SIG-M5 (cell line): ENCODE data around the gene KDELR3.

Experiments used
- DNase-seq: peaks from one replicate; lab custom pipeline; 2025; lab: John Stamatoyannopoulos, UW

KDELR3 gene

DNA sequence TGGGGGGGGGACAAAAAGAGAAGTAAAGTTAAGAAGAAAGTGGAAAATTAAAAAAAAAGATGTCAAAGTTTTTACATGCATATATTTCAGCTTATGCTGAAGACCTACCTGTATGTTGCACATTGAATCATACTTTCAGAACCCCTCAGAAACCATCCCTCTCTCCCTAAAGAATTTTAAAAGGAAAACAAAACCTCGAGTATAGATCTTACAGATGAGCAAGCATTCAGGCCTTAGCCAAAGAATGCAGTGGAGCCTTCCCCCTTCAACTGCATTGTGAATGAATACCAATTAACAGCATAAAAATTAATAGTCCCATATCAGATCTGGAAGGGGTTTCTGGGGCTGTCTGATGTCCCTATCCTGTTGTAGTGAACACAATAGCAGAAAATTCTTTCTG, 16.3 kb downstream of the KDELR3 start:
- no peak for DNase-seq

DNA sequence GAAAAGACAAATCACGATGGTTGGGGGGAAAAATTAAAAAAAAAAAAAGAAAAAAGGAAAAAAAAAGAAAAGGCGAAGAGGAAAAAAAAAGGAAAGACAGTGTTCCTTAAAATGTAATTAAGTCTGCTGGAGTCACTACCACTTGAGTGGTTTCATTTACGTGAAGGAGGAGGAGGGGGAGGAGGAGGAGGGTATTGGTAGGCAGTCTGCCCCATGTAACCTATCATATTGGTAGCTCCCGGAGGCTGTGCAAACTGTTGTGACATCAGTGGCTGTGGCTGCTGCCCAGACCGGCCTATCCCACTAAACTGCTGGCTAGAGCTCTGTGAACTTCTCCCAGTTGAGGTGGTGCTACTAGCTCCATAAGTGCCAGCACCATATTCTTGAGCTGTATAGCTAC, 17.9 kb downstream of the KDELR3 start:
- no peak for DNase-seq

GRCh38 chr22:38487946-38488345, 20.1 kb downstream of the KDELR3 start:
- no peak for DNase-seq

DNA sequence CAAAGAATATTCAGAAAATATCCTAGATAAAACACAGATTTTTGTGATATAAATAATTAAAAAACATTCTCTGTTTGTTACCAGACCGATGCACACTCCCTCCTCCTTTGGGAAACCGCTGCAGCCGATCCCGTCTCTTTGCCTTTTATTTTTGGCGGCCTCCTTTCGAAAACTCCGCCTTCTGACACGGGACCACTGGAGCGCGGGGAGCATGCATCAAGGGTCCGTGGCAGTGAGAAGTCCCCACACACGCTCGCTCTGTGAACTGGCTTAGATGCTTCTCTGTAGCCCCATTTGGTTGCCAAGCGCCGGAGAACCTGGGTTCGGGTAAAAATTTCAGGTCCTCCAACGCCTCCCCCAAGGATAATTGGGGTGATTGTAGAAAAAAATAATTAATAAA, 21.2 kb downstream of the KDELR3 start:
- DNase-seq, result no peak

DNA sequence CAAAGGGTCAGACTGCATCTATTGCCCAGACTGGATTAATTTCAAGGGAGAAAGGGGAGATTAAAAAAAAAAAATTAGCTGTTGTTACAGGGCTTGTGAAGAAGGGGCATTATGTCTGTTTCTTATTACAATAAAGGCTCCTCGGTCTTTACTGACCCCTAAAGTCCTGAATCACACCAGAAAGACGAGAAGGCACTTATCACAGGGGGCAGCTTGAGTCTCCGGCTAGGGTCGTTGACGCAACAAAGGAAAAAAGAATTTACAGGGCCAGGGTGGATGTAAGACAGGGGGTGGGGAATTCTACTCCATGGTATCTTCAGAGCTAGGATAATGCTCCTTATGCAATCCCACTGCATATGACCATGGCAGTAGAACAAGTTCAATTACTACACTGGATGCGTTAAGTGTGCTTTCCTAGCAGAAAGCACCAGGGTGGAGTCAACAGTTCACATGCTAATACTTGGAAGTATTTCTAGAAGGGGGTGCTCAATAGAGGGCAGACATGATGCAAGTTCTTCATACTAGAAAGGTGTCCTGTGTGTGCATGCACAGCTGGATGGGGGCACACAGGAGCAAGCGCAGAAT, 21.8 kb downstream of the KDELR3 start:
- no peak for DNase-seq

DNA sequence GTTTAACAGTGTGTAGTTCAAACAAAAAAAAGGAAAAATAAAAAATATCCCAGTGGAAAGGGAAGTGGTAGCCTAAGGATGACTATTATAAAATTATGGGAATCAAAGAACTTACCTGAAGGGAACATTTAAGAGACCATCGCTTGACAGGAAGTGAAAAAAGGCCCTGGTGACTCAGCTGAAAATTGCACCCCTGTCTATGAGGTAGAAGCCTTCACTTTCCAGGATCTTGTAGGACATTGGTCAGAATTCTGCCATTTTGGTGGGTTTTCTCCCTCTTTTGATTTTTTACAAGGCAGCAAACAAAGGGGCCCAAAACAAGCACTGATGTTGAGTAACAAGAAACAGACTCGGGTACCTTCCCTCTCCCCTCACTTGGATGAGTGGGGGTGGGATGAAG, 22.6 kb downstream of the KDELR3 start:
- no peak for DNase-seq

DNA sequence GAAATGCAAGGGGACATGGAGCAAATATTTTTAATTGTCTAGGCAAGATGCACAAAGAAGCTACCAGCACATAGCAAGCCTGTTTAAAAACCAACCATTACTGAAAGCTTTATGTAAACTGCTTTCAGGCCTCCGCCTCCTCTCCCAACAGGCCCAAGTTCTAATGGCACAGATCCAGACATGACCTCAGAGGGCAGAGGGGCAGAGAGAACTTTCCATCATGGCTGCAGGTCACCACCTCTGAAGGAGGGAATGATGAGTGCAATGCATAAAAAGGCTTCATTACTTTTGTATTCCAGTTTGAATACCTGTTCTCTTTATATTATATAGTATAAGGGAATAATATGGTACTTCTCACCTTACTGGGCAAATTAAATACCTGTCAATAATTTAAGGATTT, 23.0 kb downstream of the KDELR3 start:
- DNase-seq, result no peak

DNA sequence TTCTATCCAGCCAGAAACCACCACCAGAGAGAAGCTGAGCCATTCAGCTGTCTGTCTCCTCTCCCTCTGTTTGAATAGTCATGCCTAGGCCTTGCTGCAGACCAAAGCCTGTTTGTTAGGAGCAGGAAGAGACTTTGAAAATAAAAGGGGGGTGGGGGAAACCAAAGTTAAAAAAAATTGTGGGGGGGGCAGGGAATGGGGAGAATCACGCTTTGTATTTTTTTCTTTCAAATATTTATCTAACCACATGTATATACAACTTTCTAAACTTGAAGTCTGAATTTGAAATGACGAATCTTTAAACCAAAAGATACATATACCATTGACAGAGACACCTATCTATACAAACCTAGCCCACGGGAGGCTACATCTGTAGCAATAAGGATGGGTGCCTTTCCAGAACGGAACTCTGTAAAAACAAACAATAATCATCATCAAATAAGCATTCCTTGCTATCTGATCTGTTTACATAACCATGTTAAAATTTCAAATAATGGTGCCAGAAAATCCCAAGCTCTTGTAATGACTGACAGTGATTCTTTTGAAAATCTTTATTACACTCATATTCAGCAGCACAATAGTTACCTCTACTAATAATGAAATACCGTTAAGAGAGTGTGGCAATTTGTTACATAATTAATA, 23.9 kb downstream of the KDELR3 start:
- no peak for DNase-seq

GRCh38 chr22:38494498-38494897, 26.6 kb downstream of the KDELR3 start:
- no peak for DNase-seq

DNA sequence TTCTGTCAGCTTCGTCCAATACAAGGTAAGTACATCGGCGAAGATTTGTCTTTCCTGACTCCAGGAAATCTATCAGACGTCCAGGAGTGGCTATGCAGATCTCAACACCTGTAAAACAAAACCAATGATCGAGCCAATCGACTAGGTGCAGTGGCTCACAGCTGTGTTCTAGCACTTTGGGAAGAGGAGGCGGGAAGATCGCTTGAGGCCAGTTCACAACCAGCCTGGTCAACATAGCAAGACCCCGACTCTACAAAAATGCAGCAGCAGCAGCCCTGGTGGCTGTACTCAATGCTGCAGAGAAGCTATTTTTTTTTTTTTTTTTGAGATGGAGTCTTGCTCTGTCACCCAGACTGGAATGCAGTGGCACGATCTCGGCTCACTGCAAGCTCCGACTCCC, 27.0 kb downstream of the KDELR3 start:
- no peak for DNase-seq

GRCh38 chr22:38497869-38498268, 30.0 kb downstream of the KDELR3 start:
- DNase-seq, result no peak

- no peak for DNase-seq
These were observed 34.1 kb downstream of the KDELR3 start for GRCh38 chr22:38501797-38502672.

DNA sequence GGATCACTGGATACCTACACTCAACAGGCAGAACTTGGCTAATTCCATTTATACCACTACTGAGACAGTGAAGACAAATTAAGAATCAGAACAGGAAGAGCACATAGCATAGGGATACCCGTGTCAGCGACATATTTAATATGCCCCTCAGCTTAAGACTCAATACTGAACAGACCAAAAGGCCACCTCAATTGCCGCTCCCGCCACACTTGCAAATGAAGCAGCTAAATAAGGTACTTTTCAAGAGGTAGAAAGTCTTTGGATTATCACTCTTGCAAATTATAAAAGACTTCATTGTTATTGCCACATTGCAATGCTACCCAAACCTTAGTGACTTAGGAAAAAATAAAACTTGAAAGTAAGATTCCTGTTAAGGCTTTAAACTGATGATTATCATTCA, 35.1 kb downstream of the KDELR3 start:
- no peak for DNase-seq

- no peak for DNase-seq
These were observed 37.0 kb downstream of the KDELR3 start for GRCh38 chr22:38504731-38505540.

DNA sequence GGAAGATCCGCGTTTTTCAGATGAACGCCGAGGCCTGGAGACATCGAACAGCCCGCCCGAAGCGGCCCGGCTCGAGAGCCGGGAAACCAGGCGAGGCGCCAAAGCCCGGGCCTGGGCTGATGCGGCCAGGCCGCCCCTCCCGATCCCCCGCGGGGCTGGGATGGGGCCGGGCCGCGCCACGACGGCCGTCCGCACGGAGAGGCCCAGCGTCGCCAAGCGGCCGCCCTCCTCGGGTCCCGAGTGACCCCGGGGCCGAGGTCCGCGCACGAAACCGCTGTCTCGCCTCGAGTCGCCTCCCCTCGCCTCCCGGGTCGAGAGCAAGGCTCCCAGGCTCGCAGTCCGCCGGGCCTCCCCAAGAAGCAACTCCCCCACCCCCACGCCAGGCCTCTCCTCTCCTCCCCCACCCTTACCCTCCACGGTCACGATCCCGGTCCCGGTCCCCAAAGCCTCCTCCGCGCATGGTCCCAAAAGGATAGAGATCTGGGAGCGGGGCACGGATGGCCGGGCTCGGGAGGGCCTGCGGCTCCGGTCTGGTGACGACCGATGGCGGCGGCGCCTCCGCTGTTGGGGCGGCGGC, 37.7 kb downstream of the KDELR3 start:
- DNase-seq, result no peak

GRCh38 chr22:38506118-38506962, 38.4 kb downstream of the KDELR3 start, which contains the start of gene DDX17:
TSS of gene DDX17 (minus strand) at chr22:38506311.
- peak; percentile 83 for DNase-seq

- no peak for DNase-seq
These were observed 42.6 kb downstream of the KDELR3 start for GRCh38 chr22:38510416-38510970.

- DNase-seq, result no peak
These were observed 45.2 kb downstream of the KDELR3 start for GRCh38 chr22:38513063-38513462.

DNA sequence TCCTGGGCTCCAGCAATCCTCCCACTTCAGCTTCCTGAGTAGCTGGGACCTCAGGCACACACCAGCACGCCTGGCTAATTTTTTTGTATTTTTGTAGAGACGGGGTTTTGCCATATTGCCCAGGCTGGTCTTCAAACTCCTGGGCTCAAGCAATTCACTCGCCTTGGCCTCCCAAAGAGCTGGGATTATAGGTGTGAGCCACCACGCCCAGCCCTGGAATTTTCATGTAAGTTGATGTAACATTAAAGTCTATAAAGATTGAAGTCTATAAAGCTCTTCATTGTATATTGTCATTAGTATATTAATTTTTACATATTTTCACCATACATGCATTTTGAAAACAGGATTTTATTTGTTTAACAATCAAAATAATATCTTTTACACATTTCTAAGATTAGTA, 50.7 kb downstream of the KDELR3 start:
- DNase-seq, result no peak

DNA sequence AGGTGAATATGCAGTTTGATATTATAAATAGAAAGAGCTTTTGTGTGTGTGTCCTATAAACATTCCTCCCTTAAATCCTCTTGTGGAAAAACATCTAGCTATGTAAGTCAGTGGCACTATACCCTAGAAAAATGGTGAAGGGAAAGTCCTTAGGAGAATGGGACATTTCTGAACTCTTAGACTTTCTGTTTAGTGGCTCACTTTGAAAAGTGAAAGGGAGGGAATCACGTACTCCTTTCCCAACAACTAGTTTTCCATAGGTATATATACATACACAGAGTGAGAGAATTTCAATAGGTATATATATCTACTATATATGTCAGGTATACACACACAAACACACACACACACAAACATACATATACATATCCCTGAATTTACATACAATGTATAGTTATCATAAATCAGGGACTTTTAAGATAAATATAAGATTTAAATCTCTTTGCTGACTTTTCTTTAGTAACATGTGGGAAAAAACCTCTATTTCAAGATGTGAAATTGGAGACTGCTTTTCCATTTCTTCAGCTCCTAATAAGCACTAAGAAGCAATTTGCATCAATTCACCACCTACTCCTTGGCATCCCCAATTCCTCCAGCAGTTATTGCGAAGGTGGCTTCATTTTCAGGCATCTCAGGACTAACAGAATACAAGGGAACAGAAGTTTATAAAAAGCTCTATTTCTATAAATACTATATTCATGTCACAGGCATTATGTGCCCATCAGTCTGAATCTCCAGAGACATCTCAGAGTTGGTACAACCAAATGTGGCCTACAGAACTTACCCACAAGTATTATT, 51.8 kb downstream of the KDELR3 start:
- DNase-seq, result no peak
